Liver (tissue), 9 donors: ENCODE results near the gene SLC16A5. TPM values are rescaled to one million over a fixed set of nuclear protein-coding genes. Genes with fewer than 3 reads are reported as not detected.

ENCODE experiments used
- DNase-seq: peaks from one replicate; pipeline ENCODE4 v3.0.0-alpha.2; 2017; ENCODE audit warnings: low spot score
- H3K27ac ChIP-seq, 2 donors: one replicate each; pipeline ENCODE4 v1.7.0; 2013; ENCODE audit warnings: inconsistent platforms in 2 of 2, low read length in 2 of 2, control low read depth in 1 of 2, low read depth in 1 of 2, mild to moderate bottlenecking in 1 of 2
- H3K27me3 ChIP-seq, 4 donors: one replicate each; pipeline versions ENCODE4 v1.6.1 to v1.7.0; 2013; ENCODE audit warnings: low read length in 3 of 4, inconsistent platforms in 1 of 4, mild to moderate bottlenecking in 1 of 4, moderate library complexity in 1 of 4; ENCODE audit not compliant: control insufficient read depth in 4 of 4, insufficient read depth in 4 of 4
- H3K36me3 ChIP-seq, 4 donors: one replicate each; pipeline versions ENCODE4 v1.6.1 to v1.7.0; 2013; ENCODE audit warnings: low read length in 3 of 4, mild to moderate bottlenecking in 3 of 4, low read depth in 1 of 4, moderate library complexity in 1 of 4; ENCODE audit not compliant: control insufficient read depth in 4 of 4, insufficient read depth in 3 of 4
- H3K4me1 ChIP-seq, 4 donors: one replicate each; pipeline versions ENCODE4 v1.6.1 to v1.7.0; 2013; ENCODE audit warnings: low read length in 3 of 4, mild to moderate bottlenecking in 3 of 4, moderate library complexity in 1 of 4; ENCODE audit not compliant: control insufficient read depth in 4 of 4, insufficient read depth in 4 of 4
- H3K4me3 ChIP-seq, 3 donors: one replicate each; pipeline versions ENCODE4 v1.6.1 to v1.7.0; 2013; ENCODE audit warnings: low read length in 3 of 3, control low read depth in 1 of 3, low read depth in 1 of 3, mild to moderate bottlenecking in 1 of 3
- H3K9ac ChIP-seq, 2 donors: one replicate each; pipeline ENCODE4 v1.7.0; 2013; ENCODE audit warnings: low read length in 2 of 2, mild to moderate bottlenecking in 2 of 2, moderate library complexity in 2 of 2, control low read depth in 1 of 2, low read depth in 1 of 2
- H3K9me3 ChIP-seq, 4 donors: one replicate each; pipeline versions ENCODE4 v1.6.1 to v1.7.0; 2013; ENCODE audit warnings: low read length in 3 of 4; ENCODE audit not compliant: control insufficient read depth in 4 of 4
- ATF3 ChIP-seq: IDR thresholded peaks from 2 replicates; pipeline ENCODE4 v1.6.1; 2016; ENCODE audit warnings: antibody characterized with exemption
- CTCF ChIP-seq: fragments of 150-350 bp; IDR thresholded peaks from 2 replicates; pipeline ENCODE4 v1.5.1; 2017; ENCODE audit warnings: improper control_type of control experiment, low read depth, low read length; ENCODE audit not compliant: missing input control
- EGR1 ChIP-seq, 2 donors: IDR thresholded peaks; 2 replicates each; pipeline ENCODE4 v1.6.1; 2016 to 2018; ENCODE audit warnings: antibody characterized with exemption in 2 of 2, low read depth in 2 of 2
- FOXA1 ChIP-seq: IDR thresholded peaks from 2 replicates; pipeline ENCODE4 v1.6.1; 2016; ENCODE audit warnings: antibody characterized with exemption
- FOXA2 ChIP-seq: IDR thresholded peaks from 2 replicates; pipeline ENCODE4 v1.6.1; 2016; ENCODE audit warnings: antibody characterized with exemption
- GABPA ChIP-seq, 2 donors: IDR thresholded peaks in 1 of 2; conservative IDR thresholded peaks in 1 of 2; 2 replicates each; pipeline ENCODE4 v1.6.1; 2016; ENCODE audit warnings: antibody characterized with exemption in 2 of 2, mild to moderate bottlenecking in 1 of 2, moderate library complexity in 1 of 2
- HNF4A ChIP-seq, 2 donors: conservative IDR thresholded peaks; 2 replicates each; pipeline ENCODE4 v1.6.1; 2016; ENCODE audit warnings: antibody characterized with exemption in 2 of 2, mild to moderate bottlenecking in 2 of 2
- HNF4G ChIP-seq: IDR thresholded peaks from 2 replicates; pipeline ENCODE4 v1.6.1; 2016; ENCODE audit warnings: antibody characterized with exemption
- JUND ChIP-seq, 2 donors: IDR thresholded peaks; 2 replicates each; pipeline ENCODE4 v1.6.1; 2016; ENCODE audit warnings: antibody characterized with exemption in 2 of 2
- MAX ChIP-seq: IDR thresholded peaks from 2 replicates; pipeline ENCODE4 v1.6.1; 2016; ENCODE audit warnings: antibody characterized with exemption
- NR2F2 ChIP-seq: IDR thresholded peaks from 2 replicates; pipeline ENCODE4 v1.6.1; 2016; ENCODE audit warnings: antibody characterized with exemption
- RAD21 ChIP-seq, 2 donors: IDR thresholded peaks; 2 replicates each; pipeline ENCODE4 v1.6.1; 2016; ENCODE audit warnings: antibody characterized with exemption in 2 of 2, mild to moderate bottlenecking in 2 of 2
- REST ChIP-seq: IDR thresholded peaks from 2 replicates; pipeline ENCODE4 v1.6.1; 2016; ENCODE audit warnings: antibody characterized with exemption, mild to moderate bottlenecking
- RXRA ChIP-seq, 2 donors: IDR thresholded peaks; 2 replicates each; pipeline ENCODE4 v1.6.1; 2017 to 2018; ENCODE audit warnings: antibody characterized with exemption in 2 of 2, mild to moderate bottlenecking in 1 of 2
- SP1 ChIP-seq: IDR thresholded peaks from 2 replicates; pipeline ENCODE4 v1.6.1; 2018; ENCODE audit warnings: antibody characterized with exemption, mild to moderate bottlenecking
- TAF1 ChIP-seq: conservative IDR thresholded peaks from 2 replicates; pipeline ENCODE4 v1.6.1; 2016; ENCODE audit warnings: antibody characterized with exemption, mild to moderate bottlenecking
- YY1 ChIP-seq: IDR thresholded peaks from 2 replicates; pipeline ENCODE4 v1.6.1; 2016; ENCODE audit warnings: antibody characterized with exemption, mild to moderate bottlenecking
- ZBTB33 ChIP-seq: IDR thresholded peaks from 2 replicates; pipeline ENCODE4 v1.6.1; 2016; ENCODE audit warnings: antibody characterized with exemption
- WGBS: extraction: QIAGEN DNeasy Blood & Tissue Kit; methylation state at CpG from one replicate; pipeline ENCODE4 v1.1.7; 2013; 5-methylcytosine and 5-hydroxymethylcytosine counted together
- polyA plus RNA-seq, 2 donors: library from polyadenylated mRNA; stranded (reverse) in 1 of 2; unstranded in 1 of 2; fragments of 200-250 nt in 1 of 2; fragments of >200 nt in 1 of 2; fragmentation: Nextera tagmentation in 1 of 2; extraction: Ambion mirVana in 1 of 2; gene quantifications; one replicate each; pipeline versions ENCODE4 v1.2.1 to v1.2.3, GENCODE V29; 2013 to 2015
- total RNA-seq, 2 donors: library from RNA; depleted of rRNA; stranded (reverse); fragments of >200 nt; gene quantifications; one replicate each; pipeline ENCODE4 v1.2.3, GENCODE V29; 2014
- donor health status: healthy.
- donor health status: healthy.
- donor health status: healthy.
- donor health status: healthy.
- donor health status: healthy.

Gene SLC16A5
- total and polyA plus RNA-seq, 4 donors: 1.0 to 4.5 (median 2.6) TPM

- no peak overlapping the region for H3K4me3 ChIP-seq
- H3K27ac ChIP-seq: peak overlapping the region; percentile 25 to 48
Observed at GRCh38 chr17:75124819-75125162, 37.0 kb downstream of the SLC16A5 start.

More at GRCh38 chr17:75124819-75125162, 37.0 kb downstream of the SLC16A5 start:
- Histone ChIP-seq H3K9ac (no peak overlapping the region), H3K27me3 (no peaks in the 10 kb centered on the region), H3K36me3 (peaks cover 0 to 11% (median 4%) of the 10 kb centered on the region in 4 donors), H3K4me1 (peaks cover 0 to 2% (median 1%) of the 10 kb centered on the region in 4 donors), H3K9me3 (no peaks in the 10 kb centered on the region)
- TF ChIP-seq ATF3: no peak
- no peak for TF ChIP-seq MAX
- no peak for TF ChIP-seq RAD21 (IDR thresholded peaks at IDR 0.05)
- TF ChIP-seq EGR1 (IDR thresholded peaks at IDR 0.05; ENCODE audit: low read depth in 2 of 2): no peak
- TF ChIP-seq FOXA1: no peak
- TF ChIP-seq FOXA2: no peak
- TF ChIP-seq YY1: no peak
- TF ChIP-seq GABPA (IDR thresholded peaks at IDR 0.05 in 1 of 2, conservative IDR thresholded peaks at IDR 0.05 in 1 of 2): no peak
- TF ChIP-seq ZBTB33: no peak
- no peak for TF ChIP-seq NR2F2
- TF ChIP-seq SP1: no peak
- no peak for TF ChIP-seq CTCF
- no peak for TF ChIP-seq HNF4G
- TF ChIP-seq REST: no peak
- no peak for TF ChIP-seq HNF4A (conservative IDR thresholded peaks at IDR 0.05)
- no peak for TF ChIP-seq RXRA (IDR thresholded peaks at IDR 0.05)
- TF ChIP-seq JUND (IDR thresholded peaks at IDR 0.05): no peak
- no peak for TF ChIP-seq TAF1
- 89% methylated on average over 4 of the region's 4 CpGs for WGBS
- DNase-seq: no peak
